Nasal cavity respiratory epithelium epithelial cell of viscerocranial mucosa (primary cell): ENCODE measurements around the gene NUBP2. TPM values are rescaled to one million over a fixed set of nuclear protein-coding genes. Genes with fewer than 3 reads are reported as not detected.

Experiments used
- total RNA-seq: library from RNA; depleted of rRNA; stranded (reverse); fragments of >200 nt; gene quantifications from 2 replicates; pipeline ENCODE4 v1.2.3, GENCODE V29; 2014

NUBP2 gene
- 48.6 and 66.3 TPM in 2 replicates for total RNA-seq

GRCh38 chr16:1782408-1783264, at the start of gene NUBP2, which contains the start of gene SPSB3:
TSS of gene NUBP2 (plus strand) at chr16:1782960. CDS start at chr16:1783021, 61 bp downstream.
TSS of gene SPSB3 (minus strand) at chr16:1782571. CDS start at chr16:1781483, 1,088 bp downstream.

GRCh38 chr16:1771188-1771863, 11.4 kb upstream of the NUBP2 start, which contains the start of gene NME3:
TSS of gene NME3 (minus strand) at chr16:1771543. CDS start at chr16:1771534, 9 bp downstream.

GRCh38 chr16:1772362-1772907, 10.3 kb upstream of the NUBP2 start, which contains the start of gene EME2:
TSS of gene EME2 (plus strand) at chr16:1772810. CDS start at chr16:1773228, 418 bp downstream.

GRCh38 chr16:1772908-1773702, 9.7 kb upstream of the NUBP2 start, which contains the start of gene MRPS34:
TSS of gene MRPS34 (minus strand) at chr16:1773134. CDS start at chr16:1773119, 15 bp downstream.

GRCh38 chr16:1793578-1794220, 10.9 kb downstream of the NUBP2 start, which contains the start of gene IGFALS:
TSS of gene IGFALS (minus strand) at chr16:1793705. CDS start at chr16:1793652, 53 bp downstream.

GRCh38 chr16:1826691-1827573, 44.2 kb downstream of the NUBP2 start, which contains the start of the genes FAHD1 and HAGH:
TSS of gene FAHD1 (plus strand) at chr16:1827206. CDS start at chr16:1827239, 33 bp downstream.
TSS of gene HAGH (minus strand) at chr16:1826825. CDS start at chr16:1826787, 38 bp downstream.

Other genes with a start within 250 kb of the NUBP2 start
- gene TMEM204, start 249.3 kb upstream of the NUBP2 start, total RNA-seq: under 0.01 and 0.28 TPM in 2 replicates
- 10.6 and 19.1 TPM in 2 replicates for gene IFT140, start 170.9 kb upstream of the NUBP2 start, total RNA-seq
- gene CRAMP1, start 170.6 kb upstream of the NUBP2 start, total RNA-seq: 5.1 and 14.0 TPM in 2 replicates
- 55.7 and 84.5 TPM in 2 replicates for gene JPT2, start 104.7 kb upstream of the NUBP2 start, total RNA-seq
- 18.8 and 31.3 TPM in 2 replicates for gene MAPK8IP3, start 76.8 kb upstream of the NUBP2 start, total RNA-seq
- gene NME3, start 11.4 kb upstream of the NUBP2 start, total RNA-seq: 29.6 and 59.5 TPM in 2 replicates
- gene EME2, start 10.2 kb upstream of the NUBP2 start, total RNA-seq: 8.9 and 14.9 TPM in 2 replicates
- gene MRPS34, start 9.8 kb upstream of the NUBP2 start, total RNA-seq: 50.8 and 76.9 TPM in 2 replicates
- gene SPSB3, start 389 bp upstream of the NUBP2 start, total RNA-seq: 35.5 TPM in 2 replicates
- gene IGFALS, start 10.7 kb downstream of the NUBP2 start, total RNA-seq: under 0.01 TPM in 1 of 2 replicates, not detected in the other
- 56.7 and 77.9 TPM in 2 replicates for gene HAGH, start 43.9 kb downstream of the NUBP2 start, total RNA-seq
- 83.4 and 95.7 TPM in 2 replicates for gene FAHD1, start 44.2 kb downstream of the NUBP2 start, total RNA-seq
- gene MEIOB, start 89.2 kb downstream of the NUBP2 start, total RNA-seq: 0.07 TPM in 1 of 2 replicates, not detected in the other
- 0.34 and 0.50 TPM in 2 replicates for gene HS3ST6, start 135.5 kb downstream of the NUBP2 start, total RNA-seq
- 6.8 and 7.3 TPM in 2 replicates for gene MSRB1, start 160.2 kb downstream of the NUBP2 start, total RNA-seq
- gene RPL3L, start 171.7 kb downstream of the NUBP2 start, total RNA-seq: under 0.01 TPM in 1 of 2 replicates, not detected in the other
- 158 and 171 TPM in 2 replicates for gene NDUFB10, start 176.6 kb downstream of the NUBP2 start, total RNA-seq
- 2,006 and 6,295 TPM in 2 replicates for gene RPS2, start 181.9 kb downstream of the NUBP2 start, total RNA-seq
- not detected in 2 replicates for gene RNF151, start 183.9 kb downstream of the NUBP2 start, total RNA-seq
- gene TBL3, start 189.1 kb downstream of the NUBP2 start, total RNA-seq: 50.2 and 57.3 TPM in 2 replicates
- gene NOXO1, start 198.5 kb downstream of the NUBP2 start, total RNA-seq: 0.28 and 1.7 TPM in 2 replicates
- gene GFER, start 201.2 kb downstream of the NUBP2 start, total RNA-seq: 9.0 and 14.0 TPM in 2 replicates
- 1.1 and 4.4 TPM in 2 replicates for gene SYNGR3, start 207.0 kb downstream of the NUBP2 start, total RNA-seq
- gene ZNF598, start 226.9 kb downstream of the NUBP2 start, total RNA-seq: 47.8 and 68.7 TPM in 2 replicates
- gene NPW, start 236.8 kb downstream of the NUBP2 start, total RNA-seq: under 0.01 TPM in 1 of 2 replicates, not detected in the other
- gene NHERF2, start 243.9 kb downstream of the NUBP2 start, total RNA-seq: 10.3 and 19.8 TPM in 2 replicates